HG03139 (cell line): ENCODE measurements around the gene FAM83B.
"Not testable (repeated sequence)": the region's sequence is repeated elsewhere in the genome, so short reads cannot be mapped to it uniquely, and the experiment has no call there.

Experiments
- ATAC-seq: cut with Tn5 transposase; IDR thresholded peaks from one replicate; pipeline ENCODE4 v1.9.1; 2021; ENCODE audit not compliant: unreplicated experiment

The FAM83B gene

DNA sequence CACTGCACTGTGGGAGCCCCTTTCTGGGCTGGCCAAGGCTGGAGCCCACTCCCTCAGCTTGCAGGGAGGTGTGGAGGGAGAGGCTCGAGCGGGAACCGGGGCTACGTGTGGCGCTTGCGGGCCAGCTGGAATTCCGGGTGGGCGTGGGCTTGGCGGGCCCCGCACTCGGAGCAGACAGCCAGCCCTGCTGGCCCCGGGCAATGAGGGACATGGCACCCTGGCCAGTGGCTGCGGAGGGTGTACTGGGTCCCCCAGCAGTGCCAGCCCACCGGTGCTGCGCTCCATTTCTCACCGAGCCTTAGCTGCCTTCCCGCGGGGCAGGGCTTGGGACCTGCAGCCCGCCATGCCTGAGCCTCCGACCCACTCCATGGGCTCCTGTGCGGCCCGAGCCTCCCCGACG lies 132.6 kb downstream of the FAM83B start:
- not testable (repeated sequence) for ATAC-seq

DNA sequence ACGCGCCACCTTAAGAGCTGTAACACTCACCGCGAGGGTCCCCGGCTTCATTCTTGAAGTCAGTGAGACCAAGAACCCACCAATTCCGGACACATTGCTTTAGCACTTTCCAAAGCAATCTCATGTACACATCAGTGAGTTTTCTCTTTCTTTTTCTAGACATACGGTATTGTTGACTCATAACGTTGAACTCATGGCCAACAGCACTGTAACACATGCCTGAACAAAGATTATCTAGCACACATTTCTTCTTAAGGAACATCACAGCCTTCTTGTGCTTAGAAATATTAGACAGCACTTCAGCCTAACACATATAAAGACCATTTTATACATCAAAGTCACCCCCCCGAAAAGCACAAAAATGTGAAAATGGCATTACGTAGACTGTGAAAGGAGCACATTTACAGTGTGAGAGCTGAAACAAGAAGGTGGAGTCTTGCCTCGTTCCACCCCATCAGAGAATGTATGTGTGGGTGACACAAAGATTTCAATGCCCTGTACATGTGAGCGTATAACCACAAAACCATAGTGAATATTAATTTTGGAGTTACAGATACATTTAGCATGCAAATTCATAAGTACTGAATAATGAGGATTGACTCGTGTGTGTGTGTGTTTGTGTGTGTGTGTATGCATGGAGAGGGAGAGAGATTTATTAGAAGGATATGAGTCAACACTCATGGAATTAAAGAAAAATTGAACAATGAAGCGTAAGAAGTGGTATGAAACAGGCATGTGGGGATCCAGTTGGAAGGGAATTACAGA lies 134.1 kb downstream of the FAM83B start:
- ATAC-seq, result no peak

DNA sequence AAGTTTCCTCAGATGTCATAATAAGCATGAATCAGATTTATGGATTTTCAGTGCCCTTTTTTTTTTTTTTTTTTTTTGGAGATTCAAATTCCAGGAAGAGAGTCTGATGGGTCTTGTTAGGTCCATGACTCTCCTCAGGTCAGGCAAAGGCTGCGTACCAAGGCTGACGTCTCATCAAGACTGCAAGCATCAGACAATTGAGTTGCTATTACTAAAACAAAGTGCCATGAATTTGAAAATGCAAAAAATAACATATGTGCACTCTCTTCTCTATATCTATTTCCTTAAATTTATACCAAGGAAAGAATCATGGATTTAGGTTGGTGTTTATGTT lies 134.7 kb downstream of the FAM83B start:
- no peak for ATAC-seq

DNA sequence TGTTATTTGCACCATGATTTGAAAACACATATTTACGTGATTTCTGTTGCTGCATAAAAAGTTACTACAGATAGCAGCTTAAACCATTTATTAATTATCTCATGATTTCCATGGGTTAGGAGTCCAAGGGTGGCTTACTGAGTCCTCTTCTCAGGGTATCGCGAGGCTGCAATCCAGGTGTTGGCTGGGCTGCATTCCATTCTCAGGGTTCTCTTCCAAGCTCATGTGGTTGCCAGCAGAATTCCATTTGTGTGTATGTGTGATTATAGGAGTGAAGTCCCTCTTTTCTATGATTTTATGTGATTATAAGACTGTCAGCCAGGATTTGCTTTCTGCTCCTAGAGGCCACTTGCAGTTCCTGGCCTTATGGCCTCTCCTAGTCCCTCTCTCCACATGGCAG lies 135.1 kb downstream of the FAM83B start:
- ATAC-seq, result no peak

DNA sequence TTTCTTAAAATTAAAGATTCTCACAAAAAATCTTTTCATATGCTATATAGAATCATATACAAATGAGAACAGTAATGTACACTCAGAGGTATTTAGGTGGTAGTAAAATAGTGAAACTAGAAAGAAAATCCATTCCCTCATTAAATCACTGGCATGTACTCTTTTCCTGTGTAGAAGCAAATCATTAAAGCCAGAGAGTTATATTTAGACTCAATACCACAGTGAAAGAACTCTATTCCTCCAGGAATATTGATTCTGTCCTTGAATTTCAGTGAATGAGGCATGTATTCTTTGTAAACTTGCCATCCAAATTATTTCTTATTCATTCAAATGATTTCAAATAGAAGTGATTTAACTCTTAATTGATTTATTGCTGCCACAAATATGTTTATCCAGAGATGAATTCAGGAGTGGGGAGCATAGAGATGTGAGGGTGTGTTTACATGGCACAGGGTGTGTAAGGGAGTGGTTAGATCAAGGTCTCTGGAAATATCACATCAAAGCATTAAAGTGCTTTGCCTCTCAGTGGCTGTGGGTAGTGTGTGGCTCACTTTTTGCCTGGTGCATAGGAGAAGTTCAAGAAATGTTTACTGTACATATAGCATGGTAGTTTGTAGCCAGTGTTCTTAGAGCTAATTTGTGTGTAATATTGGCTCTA lies 141.2 kb downstream of the FAM83B start:
- no peak for ATAC-seq

DNA sequence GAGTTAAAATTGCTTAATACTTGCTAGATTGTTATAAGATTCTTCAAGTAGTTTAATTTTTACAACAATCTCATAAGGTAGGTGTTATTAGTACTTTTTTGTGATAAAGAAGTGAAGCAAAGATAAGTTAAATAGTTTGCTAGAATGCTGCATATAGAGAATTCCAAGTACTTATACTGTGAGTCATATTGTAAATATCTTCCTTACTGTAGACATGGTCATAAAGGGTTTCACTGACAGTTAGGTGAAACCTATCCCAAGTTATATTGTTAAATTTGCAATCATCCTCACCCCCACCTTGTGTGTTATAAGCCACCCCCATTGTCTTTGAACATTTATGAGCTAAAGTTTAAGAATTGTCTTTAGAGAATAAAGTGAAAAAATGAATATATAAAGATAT lies 142.0 kb downstream of the FAM83B start:
- ATAC-seq, result no peak

DNA sequence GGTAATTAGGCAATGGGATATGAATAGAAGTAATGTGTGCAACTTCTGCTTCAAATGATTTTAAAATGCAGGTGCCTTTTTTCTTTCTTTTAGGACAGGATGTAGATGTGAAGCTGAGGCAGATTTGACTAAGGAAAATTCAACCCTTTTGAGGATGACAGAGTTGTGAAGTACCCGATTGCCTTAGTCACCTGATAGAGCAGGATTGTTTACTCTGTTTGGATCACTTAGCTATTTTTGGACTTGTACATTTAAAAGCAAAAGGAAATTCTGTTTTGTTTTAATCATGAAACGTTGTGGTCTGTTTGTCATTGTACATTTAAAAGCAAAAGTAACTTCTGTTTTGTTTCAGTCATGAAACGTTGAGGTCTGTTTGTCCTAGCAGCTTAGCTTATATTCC lies 143.4 kb downstream of the FAM83B start:
- ATAC-seq, result no peak
